Pericardium fibroblast (primary cell): ENCODE data around the gene SFT2D1. TPM values are rescaled to one million over a fixed set of nuclear protein-coding genes. Genes with fewer than 3 reads are reported as not detected.

ENCODE experiments used
- total RNA-seq: library from RNA; depleted of rRNA; stranded (reverse); fragments of >200 nt; gene quantifications from 2 replicates; pipeline ENCODE4 v1.2.3, GENCODE V29; 2015

The SFT2D1 gene
- total RNA-seq, result 39.4 and 51.3 TPM in 2 replicates

DNA sequence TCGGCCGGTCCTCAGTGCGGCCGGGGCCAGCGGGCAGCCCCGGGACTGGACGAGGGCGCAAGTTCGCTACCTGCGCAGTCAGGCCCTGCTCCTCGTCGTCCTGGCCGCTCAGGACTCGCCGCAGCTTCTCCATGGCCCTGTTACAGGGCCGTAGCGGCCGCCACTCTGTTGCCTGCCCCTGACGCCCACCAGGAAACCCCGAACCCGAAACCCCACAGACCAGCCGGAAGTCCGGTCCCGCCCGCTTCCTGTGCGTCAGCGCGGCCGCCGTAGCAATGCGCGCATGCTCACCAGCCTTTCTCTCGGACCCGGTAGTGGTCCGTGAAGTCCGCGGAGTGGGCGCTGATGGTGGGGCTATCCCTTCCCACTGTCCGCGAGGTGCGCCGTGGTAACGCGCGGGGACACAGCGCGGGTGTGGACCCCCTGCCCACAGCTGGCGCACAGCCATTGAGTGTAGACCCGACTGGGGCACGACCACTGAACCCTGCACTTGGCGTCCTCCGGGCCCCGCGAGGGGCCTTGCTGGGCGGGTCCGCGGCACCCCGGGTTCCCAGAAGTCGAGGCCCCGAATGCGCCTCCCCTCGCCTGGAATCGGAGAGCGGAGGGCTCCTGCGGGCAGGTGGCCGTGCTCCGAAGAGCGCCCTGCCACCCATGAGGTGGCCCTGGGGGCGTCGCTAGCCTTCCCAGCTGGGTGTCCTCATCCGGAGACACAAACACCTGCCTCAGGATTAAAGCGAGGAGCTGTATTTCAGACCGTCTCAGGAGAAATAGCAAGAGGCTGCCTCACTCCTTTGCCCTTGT, at the start of gene SFT2D1:
Gene SFT2D1, minus strand, starts transcription at position 197 of the 801 bp plus-strand sequence. Its CDS starts 64 bp downstream, at position 133.

GRCh38 chr6:166382933-166383801, 40.8 kb upstream of the SFT2D1 start, which contains the start of gene MPC1:
Gene MPC1, minus strand, starts transcription at chr6:166382940. Its CDS starts 64 bp downstream, at chr6:166382876.

GRCh38 chr6:166308033-166308768, 34.1 kb downstream of the SFT2D1 start, which contains the start of gene PRR18:
Gene PRR18, minus strand, starts transcription at chr6:166308392. Its CDS starts 250 bp downstream, at chr6:166308142.

Other genes with a start within 250 kb of the SFT2D1 start
- not detected in 2 replicates for gene TBXT, start 174.7 kb downstream of the SFT2D1 start, total RNA-seq
- not detected in 2 replicates for gene PRR18, start 34.2 kb downstream of the SFT2D1 start, total RNA-seq
- 36.4 and 37.5 TPM in 2 replicates for gene MPC1, start 40.4 kb upstream of the SFT2D1 start, total RNA-seq
- 0.17 and 0.23 TPM in 2 replicates for gene RAMACL, start 244.1 kb upstream of the SFT2D1 start, total RNA-seq